Gastrocnemius medialis (tissue), 4 donors: ENCODE measurements around the gene BCL2L2. TPM values are rescaled to one million over a fixed set of nuclear protein-coding genes. Genes with fewer than 3 reads are reported as not detected.
"Not testable (repeated sequence)": the region's sequence is repeated elsewhere in the genome, so short reads cannot be mapped to it uniquely, and the experiment has no call there.

Experiments
- ATAC-seq, 2 donors: fragments of 150-250 bp; one replicate each; pipeline ENCODE4 v1.9.1; 2016
- DNase-seq, 2 donors: peaks; one replicate each; pipeline ENCODE4 v3.0.0-alpha.2; 2019
- H3K27ac ChIP-seq, 4 donors: fragments of 200-600 bp; sonication (generic); 1 replicate in 1 of 4; 2 replicates in 3 of 4; pipeline ENCODE4 v1.5.1; 2016 to 2018; ENCODE audit warnings: mild to moderate bottlenecking in 2 of 4, moderate library complexity in 1 of 4
- H3K27me3 ChIP-seq, 3 donors: fragments of 200-600 bp; sonication (generic) in 2 of 3; 1 replicate in 1 of 3; 2 replicates in 2 of 3; pipeline versions ENCODE4 v1.5.1 to v1.6.0; 2016 to 2019; ENCODE audit warnings: mild to moderate bottlenecking in 1 of 3, moderate library complexity in 1 of 3
- H3K36me3 ChIP-seq, 2 donors: fragments of 200-600 bp; sonication (generic) in 1 of 2; one replicate each; pipeline ENCODE4 v1.5.1; 2017 to 2018
- H3K4me1 ChIP-seq, 2 donors: fragments of 200-600 bp; sonication (generic) in 1 of 2; one replicate each; pipeline ENCODE4 v1.5.1; 2016 to 2017; ENCODE audit warnings: mild to moderate bottlenecking in 2 of 2
- H3K4me3 ChIP-seq, 4 donors: fragments of 200-600 bp; sonication (generic) in 3 of 4; 1 replicate in 1 of 4; 2 replicates in 3 of 4; pipeline ENCODE4 v1.5.1; 2016 to 2019; ENCODE audit warnings: mild to moderate bottlenecking in 2 of 4
- H3K9me3 ChIP-seq, 3 donors: fragments of 200-600 bp; sonication (generic) in 2 of 3; 1 replicate in 1 of 3; 2 replicates in 2 of 3; pipeline ENCODE4 v1.5.1; 2016 to 2019
- CTCF ChIP-seq, 5 experiments: fragments of 450-650 bp in 3 of 5; fragments of 200-600 bp in 2 of 5; sonication (generic) in 2 of 5; IDR thresholded peaks in 4 of 5; conservative IDR thresholded peaks in 1 of 5; 1 replicate in 4 of 5; 2 replicates in 1 of 5; pipeline ENCODE4 v1.5.1; 2016 to 2019; ENCODE audit warnings: antibody characterized with exemption in 5 of 5, mild to moderate bottlenecking in 3 of 5, moderate library complexity in 3 of 5
- POLR2A ChIP-seq, 2 donors: fragments of 450-650 bp; IDR thresholded peaks; one replicate each; pipeline ENCODE4 v1.6.1; 2017; ENCODE audit warnings: antibody characterized with exemption in 2 of 2, mild to moderate bottlenecking in 2 of 2, moderate library complexity in 2 of 2
- in situ Hi-C, 4 donors: fragments of 200-750 bp; cut with MboI; loops; one replicate each; pipeline versions ENCODE4 v1.15.0 to v1.8.0; 2017; ENCODE audit warnings: low sequenced_read_pairs in 4 of 4
- intact Hi-C: fragments of 100-400 bp; cut with DNase I; formaldehyde crosslinking; loops from one replicate; pipeline ENCODE4 v1.15.1; 2023; ENCODE audit warnings: low total_unique reads
- total RNA-seq, 4 donors: library from RNA; depleted of rRNA; stranded (reverse); fragments of >200 nt; gene quantifications; one replicate each; pipeline versions ENCODE4 v1.1.0 to v1.2.3, GENCODE V29; 2016

BCL2L2 gene
- total RNA-seq, result 10 to 100 TPM; 13.4 to 24.9 (median 23.8) TPM

- DNase-seq (peak; percentile 85 to 92), ATAC-seq (peak; percentile 63 to 66)
- peak within 1 kb of the TSS; percentile 85 to 90 (median 86) for H3K27ac ChIP-seq
- peak within 1 kb of the TSS; percentile 66 to 75 (median 68) for H3K4me3 ChIP-seq
- peaks cover 0 to 26% of the 10 kb centered on the region in 2 donors for H3K36me3 ChIP-seq
- H3K4me1 ChIP-seq, result peaks cover 23 to 27% of the 10 kb centered on the region in 2 donors
- no peaks in the 10 kb centered on the region for H3K27me3 ChIP-seq
- intact Hi-C loops (loop anchor here (1.0 to 10.0 kb wide), 2 partner anchors 14 to 712 kb away; partner anchors contain the start of gene ABHD4), in situ Hi-C loops (loop anchor here in 2 of 4 donors (25.0 kb wide), 3 partner anchors 719 to 1131 kb away; partner anchors contain the start of genes ABHD4 (in 1 of the 2), CBLN3 (in 1 of the 2), DAD1 (in 1 of the 2) and EMC9 (in 1 of the 2))
- TF ChIP-seq POLR2A (IDR thresholded peaks at IDR 0.05) (peak; percentile 61 to 62), CTCF (IDR thresholded peaks at IDR 0.05 in 4 of 5, conservative IDR thresholded peaks at IDR 0.05 in 1 of 5) (no peak)
- no peaks in the 10 kb centered on the region for H3K9me3 ChIP-seq
These were observed at the start of gene BCL2L2 for GRCh38 chr14:23306412-23307145. TSS of gene BCL2L2 (plus strand) at chr14:23306833. CDS start at chr14:23307768, 935 bp downstream.

- intact Hi-C loops, result no loop called here
- Histone ChIP-seq H3K36me3 (no peaks in the 10 kb centered on the region), H3K4me1 (no peaks in the 10 kb centered on the region), H3K27me3 (peaks cover 3 to 5% (median 5%) of the 10 kb centered on the region in 3 donors), H3K9me3 (no peaks in the 10 kb centered on the region), H3K27ac (no peak overlapping the region), H3K4me3 (no peak overlapping the region)
- in situ Hi-C loops, result no loop called here
- no peak for TF ChIP-seq POLR2A (IDR thresholded peaks at IDR 0.05)
- no peak for TF ChIP-seq CTCF (IDR thresholded peaks at IDR 0.05 in 4 of 5, conservative IDR thresholded peaks at IDR 0.05 in 1 of 5)
- ATAC-seq (no peak), DNase-seq (no peak)
These were observed 48.4 kb upstream of the BCL2L2 start for GRCh38 chr14:23258256-23258655.

- intact Hi-C loops (no loop called here), in situ Hi-C loops (no loop called here)
- Histone ChIP-seq H3K27ac (no peak overlapping the region), H3K4me3 (no peak overlapping the region), H3K9me3 (no peaks in the 10 kb centered on the region), H3K27me3 (peaks cover 3 to 5% (median 5%) of the 10 kb centered on the region in 3 donors), H3K36me3 (no peaks in the 10 kb centered on the region), H3K4me1 (no peaks in the 10 kb centered on the region)
- no peak for TF ChIP-seq POLR2A (IDR thresholded peaks at IDR 0.05)
- TF ChIP-seq CTCF (IDR thresholded peaks at IDR 0.05 in 4 of 5, conservative IDR thresholded peaks at IDR 0.05 in 1 of 5), result no peak
- DNase-seq (no peak), ATAC-seq (no peak)
These were observed 47.2 kb upstream of the BCL2L2 start for GRCh38 chr14:23259426-23259825.

- in situ Hi-C loops, result loop anchor here in 2 of 4 donors (10.0 kb wide), 2 partner anchors 114 to 124 kb away; partner anchors contain the start of genes CMTM5 (in 1 of the 2) and IL25 (in 1 of the 2)
- DNase-seq, H3K27me3 ChIP-seq, H3K4me1 ChIP-seq, H3K9me3 ChIP-seq, H3K4me3 ChIP-seq, H3K27ac ChIP-seq, intact Hi-C loops, H3K36me3 ChIP-seq, ATAC-seq: not testable (repeated sequence)
These were observed 45.8 kb upstream of the BCL2L2 start for GRCh38 chr14:23260849-23261248.

GRCh38 chr14:23269193-23269592, 37.4 kb upstream of the BCL2L2 start:
- no peak for ATAC-seq
- no peak for DNase-seq
- H3K4me1 ChIP-seq, result no peaks in the 10 kb centered on the region
- no peak for TF ChIP-seq CTCF (IDR thresholded peaks at IDR 0.05 in 4 of 5, conservative IDR thresholded peaks at IDR 0.05 in 1 of 5)
- no peak for TF ChIP-seq POLR2A (IDR thresholded peaks at IDR 0.05)
- intact Hi-C loops (loop anchor here (5.0 kb wide), 2 partner anchors 58 to 108 kb away; partner anchors contain the start of gene CMTM5), in situ Hi-C loops (loop anchor here in 2 of 4 donors (10.0 kb wide), 2 partner anchors 106 to 116 kb away; partner anchors contain the start of genes CMTM5 (in 1 of the 2) and IL25 (in 1 of the 2))
- no peak overlapping the region for H3K4me3 ChIP-seq
- H3K27me3 ChIP-seq, result no peaks in the 10 kb centered on the region
- no peaks in the 10 kb centered on the region for H3K9me3 ChIP-seq
- no peaks in the 10 kb centered on the region for H3K36me3 ChIP-seq
- no peak overlapping the region for H3K27ac ChIP-seq
